Limb (tissue), 2 donors: Measurements from ENCODE around the gene MCTP1.

Experiments
- DNase-seq, 2 donors: peaks; one replicate each; pipeline ENCODE4 v3.0.0-alpha.2; 2016; ENCODE audit errors: extremely low spot score in 2 of 2

MCTP1 gene

DNA sequence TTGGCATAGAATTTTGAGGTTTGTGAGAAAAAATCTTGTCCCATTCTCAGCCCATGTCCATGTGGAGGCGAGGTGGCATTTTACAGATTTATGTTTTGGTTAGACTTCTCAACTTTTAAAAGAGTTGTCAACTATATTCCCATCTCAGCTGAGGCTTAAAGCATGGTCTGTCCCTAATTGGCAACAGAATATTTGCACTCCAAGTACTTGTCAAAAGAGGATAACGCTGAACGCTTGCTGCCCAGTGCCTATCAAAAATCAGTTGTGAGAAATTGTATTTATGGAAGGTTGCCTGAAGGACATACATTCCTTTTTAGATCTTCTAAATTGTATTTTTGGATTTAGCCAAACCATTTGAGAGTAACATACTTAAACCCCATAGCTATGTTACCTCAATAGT, 464.4 kb downstream of the MCTP1 start:
- no peak for DNase-seq

- no peak for DNase-seq
These were observed 466.0 kb downstream of the MCTP1 start for GRCh38 chr5:94818904-94819303.

GRCh38 chr5:94815313-94816039, 469.4 kb downstream of the MCTP1 start:
- no peak for DNase-seq

DNA sequence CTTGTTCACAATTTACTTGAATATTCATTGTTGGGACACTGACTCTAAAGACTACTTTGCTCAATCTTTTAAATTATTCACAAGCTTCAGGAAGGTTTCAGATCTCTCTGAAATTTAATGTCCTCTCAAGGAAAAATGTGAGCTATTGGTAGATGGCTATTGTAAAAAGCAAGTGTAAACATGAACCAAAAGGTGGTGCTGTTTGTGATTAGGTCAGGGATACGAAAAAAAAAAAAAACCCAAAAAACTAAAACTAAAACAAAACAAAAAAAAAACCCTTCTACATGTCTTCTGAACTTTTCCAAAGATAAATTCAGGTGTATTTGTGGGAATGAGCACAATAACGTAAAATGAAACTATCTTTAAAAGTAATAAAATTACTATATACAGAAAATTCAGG, 472.7 kb downstream of the MCTP1 start:
- no peak for DNase-seq

GRCh38 chr5:94811331-94811730, 473.6 kb downstream of the MCTP1 start:
- no peak for DNase-seq

GRCh38 chr5:94810877-94811276, 474.0 kb downstream of the MCTP1 start:
- no peak for DNase-seq

- no peak for DNase-seq
These were observed 474.6 kb downstream of the MCTP1 start for GRCh38 chr5:94810281-94810680.

GRCh38 chr5:94808497-94808896, 476.4 kb downstream of the MCTP1 start:
- DNase-seq = no peak

GRCh38 chr5:94807985-94808384, 476.9 kb downstream of the MCTP1 start:
- no peak for DNase-seq

DNA sequence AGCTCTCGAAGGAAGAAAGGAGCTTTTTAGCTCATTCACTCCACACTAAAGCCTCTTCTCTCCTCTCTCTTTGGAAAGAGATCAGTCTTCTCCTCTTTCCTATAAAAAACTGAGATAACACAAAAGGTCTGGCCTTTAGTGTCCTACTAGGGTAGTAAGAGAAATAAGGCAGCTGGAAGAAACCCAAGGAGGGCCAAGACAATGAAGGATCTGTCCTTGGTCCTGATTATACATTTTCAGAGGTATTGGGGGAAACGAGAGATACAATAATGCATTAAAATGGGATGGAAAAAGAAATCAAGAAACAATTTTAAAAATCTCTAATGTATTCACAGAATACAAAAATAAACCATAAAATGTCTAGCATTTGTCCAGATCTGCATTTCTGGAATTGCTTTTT, 482.4 kb downstream of the MCTP1 start:
- no peak for DNase-seq

GRCh38 chr5:94796586-94796985, 488.3 kb downstream of the MCTP1 start:
- no peak for DNase-seq

- DNase-seq = no peak
These were observed 491.1 kb downstream of the MCTP1 start for GRCh38 chr5:94793816-94794198.

DNA sequence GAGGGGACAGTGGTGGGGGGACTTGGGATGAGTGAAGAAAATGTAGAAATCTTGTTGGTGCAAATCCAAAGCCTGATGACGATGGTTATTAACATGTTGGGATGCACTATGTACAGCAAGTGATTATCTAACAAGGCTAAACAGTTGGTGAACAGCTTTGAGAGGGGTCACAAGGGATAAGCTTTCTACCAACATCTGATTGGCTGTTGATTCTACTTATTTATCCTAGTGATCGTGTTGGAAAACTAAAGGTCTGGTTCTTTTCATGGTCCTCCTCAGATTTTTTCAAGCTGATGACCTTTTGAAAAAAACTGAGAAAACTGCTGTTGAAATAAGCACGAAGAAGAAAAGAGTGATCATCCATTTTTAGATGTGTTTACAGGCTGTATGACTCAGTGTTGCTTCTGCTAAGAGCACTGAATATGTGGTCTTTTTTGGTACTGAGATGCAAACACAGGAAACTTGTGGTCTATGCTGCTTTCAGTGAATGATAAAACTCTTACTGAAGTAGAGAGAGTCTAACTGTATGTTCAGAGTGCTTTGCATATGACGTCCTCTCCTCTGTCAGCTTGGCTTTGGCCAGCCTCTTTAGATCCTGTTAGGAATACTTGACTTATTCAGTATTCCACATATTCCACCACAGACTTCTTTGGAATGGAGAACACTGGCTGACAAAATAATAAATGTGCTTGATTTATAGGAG, 491.6 kb downstream of the MCTP1 start:
- DNase-seq = no peak

GRCh38 chr5:94791829-94792228, 493.1 kb downstream of the MCTP1 start:
- DNase-seq = no peak

DNA sequence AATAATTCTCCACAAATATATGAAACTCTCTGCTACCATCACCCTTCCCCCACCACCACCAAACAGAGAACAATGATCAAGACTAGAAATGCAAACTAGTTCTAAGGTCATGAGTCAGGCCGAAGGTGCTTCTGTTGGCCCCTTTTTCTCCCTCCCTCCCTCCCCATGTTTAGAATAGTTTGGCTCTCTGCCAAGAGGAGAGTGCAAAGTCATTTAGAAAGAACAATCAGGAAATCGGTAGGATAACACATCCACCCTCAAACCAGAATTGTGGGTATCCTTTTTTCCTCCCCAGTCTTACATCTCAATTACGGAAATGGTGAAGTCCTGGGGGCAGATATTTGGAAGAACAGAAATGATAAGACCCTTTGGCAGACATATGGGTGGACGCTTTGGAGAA, 496.4 kb downstream of the MCTP1 start:
- DNase-seq = no peak

DNA sequence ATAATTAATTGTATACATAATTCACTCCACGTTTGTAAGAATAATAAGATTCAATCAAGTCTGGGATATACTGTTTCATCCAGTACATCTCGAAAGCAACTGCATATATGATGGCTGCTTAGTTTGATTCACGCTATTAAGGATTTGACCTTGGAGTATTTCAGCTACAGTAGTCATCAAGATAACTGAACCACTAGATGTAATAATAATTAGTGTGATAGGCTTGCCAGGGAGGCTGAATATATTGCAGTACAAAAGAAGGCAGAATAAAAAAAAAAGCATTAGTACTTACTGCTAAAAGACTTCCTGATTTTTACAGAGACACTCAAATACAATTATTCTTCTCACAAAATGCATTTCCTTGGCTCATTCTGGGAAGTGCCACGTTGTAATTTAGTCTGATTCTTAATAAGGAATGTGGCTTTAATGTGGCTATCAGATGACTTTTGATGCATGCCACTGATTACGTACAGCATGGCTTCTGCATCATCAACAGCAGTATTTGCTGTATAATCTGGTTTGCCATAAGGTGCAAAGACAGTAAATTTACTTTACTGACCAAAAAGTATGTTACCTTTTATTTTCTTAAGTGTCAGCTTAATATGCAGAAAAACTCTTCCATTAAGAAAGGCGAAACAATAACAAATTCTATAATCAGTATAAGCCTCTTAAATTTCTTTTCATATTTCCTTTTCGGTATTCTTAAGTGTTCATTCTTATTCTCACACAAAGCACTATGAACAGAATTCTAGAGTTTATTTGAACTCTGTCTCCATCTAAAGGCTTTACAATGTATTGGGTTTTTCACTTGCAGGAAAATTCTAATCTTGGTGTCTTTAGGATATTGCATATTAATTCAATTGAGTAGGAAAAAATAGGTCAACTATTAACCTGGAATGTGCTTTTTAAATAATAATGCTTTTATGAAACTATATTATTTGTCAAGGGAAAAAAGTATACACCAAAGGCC, 500.1 kb downstream of the MCTP1 start:
- DNase-seq = no peak

- DNase-seq = no peak
These were observed 502.5 kb downstream of the MCTP1 start for GRCh38 chr5:94782383-94782782.

DNA sequence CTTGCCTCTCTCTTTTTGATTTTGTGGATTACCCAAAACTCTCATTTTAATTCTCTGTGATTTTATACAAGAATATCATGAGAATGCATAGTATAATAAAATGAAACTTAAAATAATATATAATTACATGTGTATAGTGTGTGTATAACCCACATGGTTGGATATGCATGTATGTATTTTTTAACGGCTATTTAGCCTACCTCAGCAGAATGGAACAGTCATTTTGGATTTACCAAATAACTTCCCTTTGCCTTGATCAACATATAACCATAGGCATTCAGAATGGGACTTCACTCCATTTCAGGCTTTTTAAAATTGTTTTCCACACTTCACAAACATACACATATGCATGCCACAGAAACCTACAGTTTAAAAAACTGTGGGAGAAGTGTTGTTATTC, 505.2 kb downstream of the MCTP1 start:
- no peak for DNase-seq

DNA sequence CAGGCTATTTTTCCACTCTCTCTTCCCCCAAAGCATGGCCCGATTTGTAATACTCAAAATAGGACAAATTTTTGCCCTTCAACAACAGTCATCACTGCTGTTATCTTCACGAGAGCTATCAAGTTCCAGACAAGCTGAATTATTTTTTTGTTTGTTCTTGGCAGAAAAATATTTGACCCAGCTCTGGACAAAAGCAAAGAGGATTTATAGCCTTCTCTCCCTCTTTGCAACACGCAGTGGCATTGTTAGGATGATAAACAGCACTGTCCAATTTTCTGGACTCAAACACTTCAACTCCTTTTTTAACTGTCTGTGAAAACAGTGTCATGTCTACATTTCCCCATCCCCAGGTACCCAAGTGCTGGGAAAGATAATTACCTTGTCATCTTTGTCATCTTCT, 506.2 kb downstream of the MCTP1 start:
- no peak for DNase-seq

DNA sequence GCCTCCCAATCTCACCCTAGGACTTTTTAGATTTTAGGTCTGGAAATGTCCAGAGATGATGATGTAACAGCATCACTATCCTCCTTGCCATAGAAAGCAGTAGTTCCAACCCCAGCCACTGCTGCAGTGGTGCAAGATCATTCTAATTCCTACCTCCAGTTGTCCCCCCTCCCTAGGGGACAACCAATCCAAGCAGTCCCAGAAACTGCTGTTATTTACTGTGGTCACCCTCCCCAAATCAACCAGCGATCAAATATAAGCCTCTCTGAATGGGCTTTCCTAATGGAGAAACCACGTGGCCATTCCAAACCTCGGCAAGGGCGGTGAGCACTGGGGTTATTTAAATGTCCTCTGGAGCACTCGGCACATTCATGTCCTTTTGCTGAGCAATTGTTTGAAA, 506.6 kb downstream of the MCTP1 start:
- no peak for DNase-seq

- no peak for DNase-seq
These were observed 507.6 kb downstream of the MCTP1 start for GRCh38 chr5:94777056-94777880.
